Heart right ventricle (tissue), 16 donors: Measurements from ENCODE around the gene TRIM2. TPM values are rescaled to one million over a fixed set of nuclear protein-coding genes. Genes with fewer than 3 reads are reported as not detected.

ENCODE experiments used
- ATAC-seq, 8 donors: fragments of 200-7000 bp; cut with Tn5 transposase; one replicate each; pipeline ENCODE4 v1.9.1; 2020; ENCODE audit warnings: mild to moderate bottlenecking in 8 of 8, moderate library complexity in 8 of 8, moderate number of reproducible peaks in 1 of 8
- DNase-seq, 2 donors: peaks; one replicate each; pipeline ENCODE4 v3.0.0-alpha.2; 2020
- H3K27ac ChIP-seq, 10 donors: fragments of 200-600 bp; sonication (generic) in 2 of 10; one replicate each; pipeline versions ENCODE4 v1.5.0 to v1.8.0; 2020 to 2022; ENCODE audit warnings: mild to moderate bottlenecking in 3 of 10
- H3K27me3 ChIP-seq, 7 donors: fragments of 200-600 bp; one replicate each; pipeline ENCODE4 v1.8.0; 2021 to 2022; ENCODE audit warnings: mild to moderate bottlenecking in 2 of 7
- H3K36me3 ChIP-seq, 9 donors: fragments of 200-600 bp; sonication (generic) in 1 of 9; one replicate each; pipeline versions ENCODE4 v1.5.0 to v1.8.0; 2020 to 2022; ENCODE audit warnings: mild to moderate bottlenecking in 2 of 9
- H3K4me1 ChIP-seq, 9 donors: fragments of 200-600 bp; sonication (generic) in 1 of 9; one replicate each; pipeline versions ENCODE4 v1.5.0 to v1.8.0; 2020 to 2022; ENCODE audit warnings: mild to moderate bottlenecking in 4 of 9
- H3K4me3 ChIP-seq, 10 donors: fragments of 200-600 bp; sonication (generic) in 2 of 10; one replicate each; pipeline versions ENCODE4 v1.5.0 to v1.8.0; 2020 to 2022; ENCODE audit warnings: mild to moderate bottlenecking in 7 of 10, moderate library complexity in 2 of 10
- H3K9me3 ChIP-seq, 11 donors: fragments of 200-600 bp in 10 of 11; sonication (generic) in 2 of 11; one replicate each; pipeline versions ENCODE4 v1.5.0 to v1.8.0; 2013 to 2022; ENCODE audit warnings: mild to moderate bottlenecking in 2 of 11, control low read depth in 1 of 11, moderate library complexity in 1 of 11
- WGBS, 2 donors: extraction: QIAGEN DNeasy Blood & Tissue Kit; methylation state at CpG; one replicate each; pipeline ENCODE4 v1.1.7; 2013; ENCODE audit warnings: inconsistent platforms in 1 of 2; 5-methylcytosine and 5-hydroxymethylcytosine counted together
- intact Hi-C, 10 donors: fragments of 100-400 bp; cut with DNase I; formaldehyde crosslinking; loops; one replicate each; pipeline versions ENCODE4 v1.11.1 to v1.14.2; 2022
- polyA plus RNA-seq, 2 donors: library from polyadenylated mRNA; stranded (reverse); fragments of 200-250 nt; gene quantifications; one replicate each; pipeline ENCODE4 v1.2.3, GENCODE V29; 2013
- total RNA-seq, 10 donors: library from RNA; stranded (reverse); fragmentation: NEBNext Ultra II Directional in 3 of 10; extraction: Animal tissue kit (Norgen Biotek cat#: 25700) in 3 of 10; gene quantifications; one replicate each; pipeline versions ENCODE4 v1.2.1 to v1.2.4, GENCODE V29; 2021 to 2023
- TF ChIP-seq, protein P1 (sequence below), 9 donors: fragments of 200-600 bp; sonication (generic) in 2 of 9; IDR thresholded peaks; one replicate each; pipeline versions ENCODE4 v1.5.0 to v1.8.0; 2021 to 2022; ENCODE audit warnings: antibody characterized with exemption in 9 of 9, mild to moderate bottlenecking in 5 of 9, moderate library complexity in 1 of 9
- donor health status: Arrhythmogenic right ventricular cardiomyopathy.
- donor health status: ischemic (EF 13 %, LVEDD 7.1; RV severe dilation, severe dysfunction).
- donor health status: healthy with polysubstance abuse.
- donor health status: DM: no; HTN: yes; CAD: no.
- donor health status: DM: no; HTN: no; CAD: no.
- donor health status: ischemic (EF 25% LVEDD 6.9; RV normal size, moderate dysfunction).
- donor health status: ischemic (EF 25% LVEDD 5.7; RV mildly dilated, moderate dysfunction).
- donor health status: healthy.
- donor health status: DM: yes; HTN: yes; CAD: no.
- donor health status: Ischemic cardiomyopathy.
- donor health status: ischemic (EF 35%, LVEDD 5.7; RV mildly dilated, moderate dysfunction).
- donor health status: nonischemic (EF 11% LVEDD 7.7; RV severe dilation, severe dysfunction).
- donor health status: DM: yes; HTN: yes; CAD: no.
- donor health status: PGD.
- donor health status: ischemic (EF 29% LVEDD 5.4; RV normal size, mild dysfunction).
- donor health status: nonischemic (EF 23%, LVEDD 6.1; RV moderate dilation, normal function).

TRIM2 gene
- total and polyA plus RNA-seq, 12 donors, result 2.8 to 33.2 (median 20.5) TPM

DNA sequence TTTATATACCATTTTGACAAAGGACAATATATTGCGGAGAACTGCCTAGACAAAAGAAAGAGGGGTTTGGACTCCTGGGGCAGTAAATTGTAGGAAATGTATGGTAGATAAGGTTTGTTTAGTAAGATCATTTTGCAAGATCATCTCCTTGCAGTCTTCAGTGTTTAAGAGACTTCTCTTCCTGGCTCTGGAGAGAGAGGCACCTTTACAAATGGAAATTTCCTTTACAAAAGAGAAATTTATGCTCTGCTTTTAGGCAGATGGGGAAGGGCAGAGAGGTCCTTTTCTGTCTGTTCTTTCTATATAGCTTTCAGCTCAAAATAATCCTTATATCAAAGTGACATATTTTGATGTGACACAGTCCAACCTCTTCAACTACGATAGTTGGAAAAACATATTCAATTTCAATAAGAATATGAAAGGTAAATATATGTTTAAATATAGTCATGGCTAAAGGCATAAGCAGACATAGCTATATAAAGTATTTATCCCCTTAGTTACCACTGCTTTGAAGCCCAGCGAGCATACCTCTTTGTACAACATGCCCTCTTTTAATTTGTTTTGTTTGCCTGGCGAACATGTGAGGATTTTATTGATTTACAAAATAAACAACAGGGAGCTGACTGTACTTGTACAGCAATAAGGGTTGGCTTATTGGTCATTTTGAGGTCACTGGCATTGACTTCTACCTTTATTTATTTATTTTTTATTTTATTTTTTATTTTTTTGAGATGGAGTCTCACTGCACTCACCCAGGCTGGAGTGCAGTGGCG is 65.2 kb downstream of the TRIM2 start:
- Histone ChIP-seq H3K4me1 (peaks cover 0 to 21% (median 4%) of the 10 kb centered on the region in 9 donors), H3K9me3 (no peaks in the 10 kb centered on the region), H3K27me3 (no peaks in the 10 kb centered on the region), H3K4me3 (no peak overlapping the region), H3K36me3 (peaks cover 0 to 16% (median 0%) of the 10 kb centered on the region in 9 donors), H3K27ac (no peak overlapping the region)
- ATAC-seq (no peak), DNase-seq (no peak)
- TF ChIP-seq, protein P1, sequence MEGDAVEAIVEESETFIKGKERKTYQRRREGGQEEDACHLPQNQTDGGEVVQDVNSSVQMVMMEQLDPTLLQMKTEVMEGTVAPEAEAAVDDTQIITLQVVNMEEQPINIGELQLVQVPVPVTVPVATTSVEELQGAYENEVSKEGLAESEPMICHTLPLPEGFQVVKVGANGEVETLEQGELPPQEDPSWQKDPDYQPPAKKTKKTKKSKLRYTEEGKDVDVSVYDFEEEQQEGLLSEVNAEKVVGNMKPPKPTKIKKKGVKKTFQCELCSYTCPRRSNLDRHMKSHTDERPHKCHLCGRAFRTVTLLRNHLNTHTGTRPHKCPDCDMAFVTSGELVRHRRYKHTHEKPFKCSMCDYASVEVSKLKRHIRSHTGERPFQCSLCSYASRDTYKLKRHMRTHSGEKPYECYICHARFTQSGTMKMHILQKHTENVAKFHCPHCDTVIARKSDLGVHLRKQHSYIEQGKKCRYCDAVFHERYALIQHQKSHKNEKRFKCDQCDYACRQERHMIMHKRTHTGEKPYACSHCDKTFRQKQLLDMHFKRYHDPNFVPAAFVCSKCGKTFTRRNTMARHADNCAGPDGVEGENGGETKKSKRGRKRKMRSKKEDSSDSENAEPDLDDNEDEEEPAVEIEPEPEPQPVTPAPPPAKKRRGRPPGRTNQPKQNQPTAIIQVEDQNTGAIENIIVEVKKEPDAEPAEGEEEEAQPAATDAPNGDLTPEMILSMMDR (IDR thresholded peaks at IDR 0.05), result no peak
- intact Hi-C loops, result no loop called here
- WGBS, 2 donors, result 88 to 95% methylated on average over 5 of the region's 5 CpGs

DNA sequence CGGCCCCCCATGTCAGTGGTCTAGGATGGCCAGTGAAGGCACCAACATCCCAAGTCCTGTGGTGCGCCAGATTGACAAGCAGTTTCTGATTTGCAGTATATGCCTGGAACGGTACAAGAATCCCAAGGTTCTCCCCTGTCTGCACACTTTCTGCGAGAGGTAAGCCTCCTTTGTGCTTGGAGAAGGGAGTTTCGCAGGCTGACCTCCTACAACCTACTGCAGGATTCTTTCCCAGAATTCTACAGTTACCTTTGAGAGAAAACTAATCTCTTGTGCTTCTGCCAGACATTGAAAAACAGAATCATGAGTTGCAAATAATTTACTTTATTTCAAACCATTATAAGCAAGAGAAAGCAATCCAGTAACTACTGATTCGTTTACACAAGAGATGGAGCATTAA is 66.1 kb downstream of the TRIM2 start:
- peaks cover 0 to 17% (median 0%) of the 10 kb centered on the region in 9 donors for H3K36me3 ChIP-seq
- TF ChIP-seq, protein P1 (IDR thresholded peaks at IDR 0.05), result no peak
- DNase-seq, result no peak
- no peak for ATAC-seq
- H3K27me3 ChIP-seq, result no peaks in the 10 kb centered on the region
- H3K27ac ChIP-seq, result no peak overlapping the region
- H3K4me1 ChIP-seq, result peaks cover 0 to 21% (median 5%) of the 10 kb centered on the region in 9 donors
- no peak overlapping the region for H3K4me3 ChIP-seq
- H3K9me3 ChIP-seq, result no peaks in the 10 kb centered on the region
- WGBS, 2 donors, result 92 to 93% methylated on average over 6 of the region's 6 CpGs
- intact Hi-C loops, result no loop called here

- intact Hi-C loops, result no loop called here
- no peak overlapping the region for H3K27ac ChIP-seq
- no peak for ATAC-seq
- no peaks in the 10 kb centered on the region for H3K27me3 ChIP-seq
- peaks cover 0 to 24% (median 5%) of the 10 kb centered on the region in 9 donors for H3K4me1 ChIP-seq
- no peak for DNase-seq
- no peak overlapping the region for H3K4me3 ChIP-seq
- peaks cover 0 to 32% (median 2%) of the 10 kb centered on the region in 9 donors for H3K36me3 ChIP-seq
- no peaks in the 10 kb centered on the region for H3K9me3 ChIP-seq
- TF ChIP-seq, protein P1 (IDR thresholded peaks at IDR 0.05), result no peak
- 95% methylated on average over 2 of the region's 2 CpGs for WGBS, 2 donors
Measured at GRCh38 chr4:153271820-153272219, 67.6 kb downstream of the TRIM2 start.

DNA sequence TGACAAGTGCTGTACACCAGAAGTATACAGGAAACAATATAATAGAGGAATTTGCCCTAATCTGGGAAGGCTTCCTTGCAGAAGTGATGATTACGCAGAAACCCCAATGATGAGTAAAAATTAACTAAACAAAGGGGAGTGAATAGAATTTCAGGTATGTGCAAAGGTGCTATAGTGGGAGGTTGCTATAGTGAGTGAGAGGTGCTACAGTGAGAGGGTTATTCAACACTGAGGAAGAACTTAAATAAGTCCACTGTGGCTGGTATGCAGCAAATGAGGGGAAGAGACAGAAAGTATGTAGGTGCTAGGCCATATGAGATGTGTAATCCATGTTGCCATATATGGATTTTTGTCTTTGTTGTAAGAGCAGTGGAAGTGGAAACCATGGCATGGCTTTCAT is 69.5 kb downstream of the TRIM2 start:
- WGBS, 2 donors, result 98% methylated on average over 1 of the region's 1 CpG
- H3K9me3 ChIP-seq, result no peaks in the 10 kb centered on the region
- no peak overlapping the region for H3K4me3 ChIP-seq
- intact Hi-C loops, result no loop called here
- H3K4me1 ChIP-seq, result peaks cover 0 to 17% (median 4%) of the 10 kb centered on the region in 9 donors
- TF ChIP-seq, protein P1 (IDR thresholded peaks at IDR 0.05), result no peak
- H3K36me3 ChIP-seq, result peaks cover 0 to 51% (median 5%) of the 10 kb centered on the region in 9 donors
- ATAC-seq (no peak), DNase-seq (no peak)
- H3K27me3 ChIP-seq, result no peaks in the 10 kb centered on the region
- H3K27ac ChIP-seq, result no peak overlapping the region
